HG02938 (cell line): Measurements from ENCODE around the gene GRK6.

Source experiments
- ATAC-seq: cut with Tn5 transposase; IDR thresholded peaks from one replicate; pipeline ENCODE4 v1.9.1; 2021; ENCODE audit warnings: mild to moderate bottlenecking, moderate library complexity; ENCODE audit not compliant: unreplicated experiment

Gene GRK6

DNA sequence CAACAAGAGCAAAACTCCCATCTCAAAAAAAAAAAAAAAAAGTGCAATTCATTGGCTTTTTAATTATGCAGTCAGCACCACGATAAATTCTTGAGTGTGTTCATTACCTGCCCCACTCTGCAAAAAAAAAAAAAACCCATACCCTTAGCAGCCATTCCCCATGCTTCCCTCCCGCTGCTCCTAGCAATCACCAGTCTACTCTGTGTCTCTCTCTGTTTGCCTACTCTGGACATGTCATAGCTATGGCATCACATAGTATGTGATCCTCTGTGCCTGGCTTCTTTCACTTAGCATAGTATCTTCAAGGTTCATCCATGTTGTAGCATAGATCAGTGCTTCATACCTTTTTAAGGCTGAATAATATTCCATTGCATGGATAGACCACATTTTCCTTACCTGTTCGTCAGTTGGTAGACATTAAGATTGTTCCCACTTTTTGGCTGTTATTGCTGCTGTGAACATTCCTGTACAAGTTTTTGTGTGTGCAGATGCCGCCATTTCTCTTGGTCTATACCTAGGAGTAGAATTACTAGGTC lies 13.1 kb downstream of the GRK6 start:
- ATAC-seq = no peak

GRCh38 chr5:177440211-177440989 lies 13.9 kb downstream of the GRK6 start:
- ATAC-seq = no peak

DNA sequence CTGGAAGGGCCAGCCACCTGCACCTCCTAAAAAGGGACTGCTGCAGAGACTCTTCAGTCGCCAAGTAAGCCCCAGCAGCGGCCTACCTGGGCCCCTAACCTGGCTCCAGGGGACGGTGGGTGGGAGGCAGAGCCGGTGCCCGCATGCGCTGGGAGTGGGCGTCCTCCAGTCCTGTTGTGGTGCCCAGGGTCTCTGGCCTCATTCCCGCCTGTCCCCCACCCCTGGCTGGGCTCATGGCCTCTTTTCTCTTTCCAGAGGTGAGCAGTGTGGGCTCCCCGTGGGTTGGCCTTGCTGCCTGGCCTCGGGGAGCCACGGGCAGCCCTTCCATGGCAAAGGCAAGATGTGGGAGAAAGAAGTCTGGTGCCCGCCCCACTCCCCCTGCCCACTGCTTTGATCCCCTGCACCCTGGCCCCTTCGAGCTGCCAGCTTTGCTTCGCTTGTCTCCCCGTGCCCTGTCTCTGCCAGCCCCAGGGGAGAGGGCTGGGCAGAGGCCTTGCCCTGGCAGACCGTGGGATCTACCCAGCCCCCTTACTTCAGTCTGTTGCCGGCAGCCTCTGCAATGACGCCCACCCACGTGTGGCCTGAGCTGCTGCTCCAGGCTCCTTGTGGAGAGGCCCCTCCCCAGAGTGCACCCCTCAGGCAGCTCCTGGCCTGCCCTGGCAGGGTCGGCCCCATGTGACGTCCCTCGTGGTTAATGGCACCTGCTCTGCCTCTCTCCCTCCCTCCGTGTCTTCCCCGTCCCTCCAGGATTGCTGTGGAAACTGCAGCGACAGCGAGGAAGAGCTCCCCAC lies 14.7 kb downstream of the GRK6 start:
- ATAC-seq = no peak

- no peak for ATAC-seq
Observed at GRCh38 chr5:177442066-177442826, 15.8 kb downstream of the GRK6 start.

- no peak for ATAC-seq
Observed at GRCh38 chr5:177443144-177443983, 16.9 kb downstream of the GRK6 start.

GRCh38 chr5:177444106-177445051 lies 17.9 kb downstream of the GRK6 start:
- ATAC-seq = no peak

GRCh38 chr5:177445052-177445916 lies 18.8 kb downstream of the GRK6 start:
- no peak for ATAC-seq

- ATAC-seq = no peak
Observed at GRCh38 chr5:177445917-177446199, 19.4 kb downstream of the GRK6 start.

DNA sequence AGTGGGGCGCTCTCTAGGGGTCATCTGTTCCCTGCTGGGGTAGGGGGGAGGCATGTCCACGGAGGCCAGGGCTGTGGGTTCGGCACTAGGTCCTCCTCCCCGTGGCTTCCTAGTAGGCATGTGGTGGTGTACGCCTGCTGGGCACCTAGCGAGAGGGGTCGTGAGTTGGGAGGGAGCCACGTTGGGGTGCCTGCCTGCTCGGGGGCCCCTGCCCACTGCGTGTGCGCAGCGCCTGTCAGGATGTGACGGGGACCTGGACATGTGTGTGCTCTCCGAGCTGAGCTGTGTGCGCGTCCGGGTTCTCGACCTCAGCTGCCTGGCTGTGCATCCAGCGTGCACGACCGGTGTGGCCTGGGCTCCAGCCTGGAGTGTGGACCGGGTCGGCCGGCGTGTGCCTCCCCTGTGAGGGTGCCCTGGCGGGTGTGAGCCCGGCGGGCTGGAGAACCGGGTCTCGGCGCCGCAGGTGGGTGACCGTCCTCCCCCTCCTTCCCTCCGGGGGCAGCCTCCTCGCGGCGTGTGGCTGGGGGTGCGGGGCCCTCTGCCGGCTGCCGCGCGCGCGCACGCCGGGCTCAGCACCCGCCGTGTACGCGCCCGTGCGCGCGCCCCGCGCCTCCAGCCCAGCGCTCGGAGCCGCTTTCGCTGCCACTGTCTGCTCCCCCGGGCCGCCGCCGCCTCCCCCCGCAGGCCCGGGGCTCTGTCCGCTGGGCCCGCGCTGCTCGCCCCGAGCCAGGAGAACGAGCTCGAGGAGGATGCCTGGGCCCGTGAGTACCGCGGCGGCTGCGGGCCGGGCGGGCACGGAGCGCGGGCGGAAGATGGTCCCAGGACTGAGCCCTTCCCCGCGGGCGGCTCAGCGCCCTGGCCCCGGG lies 20.0 kb downstream of the GRK6 start, which contains the start of gene PRR7:
Gene PRR7, plus strand, starts transcription at position 615 of the 866 bp plus-strand sequence. CDS start 8,254 bp downstream, outside the sequence.
- ATAC-seq = peak; percentile 42

- peak; percentile 40 for ATAC-seq
Observed at GRCh38 chr5:177447066-177447610, 20.7 kb downstream of the GRK6 start.

GRCh38 chr5:177447611-177448243 lies 21.3 kb downstream of the GRK6 start:
- ATAC-seq = no peak

- ATAC-seq = no peak
Observed at GRCh38 chr5:177448244-177448950, 21.9 kb downstream of the GRK6 start.

GRCh38 chr5:177449140-177450061 lies 22.9 kb downstream of the GRK6 start:
- ATAC-seq = no peak

- ATAC-seq = no peak
Observed at GRCh38 chr5:177450667-177451424, 24.4 kb downstream of the GRK6 start.
